ENCODE measurements around the gene PTGES. TPM values are rescaled to one million over a fixed set of nuclear protein-coding genes. Genes with fewer than 3 reads are reported as not detected.
"Not testable (repeated sequence)": the region's sequence is repeated elsewhere in the genome, so short reads cannot be mapped to it uniquely, and the experiment has no call there.

PTGES gene
- 1 to 10 TPM; 2.6 to 5.1 TPM for total RNA-seq

GRCh38 chr9:129752900-129753729 lies at the start of gene PTGES:
PTGES (minus strand) TSS chr9:129753042; CDS start chr9:129753012, 30 bp downstream.
- DNase-seq, result peak; percentile 78
- no peaks in the 10 kb centered on the region for H3K27me3 ChIP-seq
- H3K4me1 ChIP-seq, result no peaks in the 10 kb centered on the region
- peak within 1 kb of the TSS; percentile 23 for H3K4me3 ChIP-seq
- H3K9me3 ChIP-seq, result no peaks in the 10 kb centered on the region
- intact Hi-C loops (cut with DNase I), result no loop called here
- H3K27ac ChIP-seq, result no peak within 1 kb of the TSS
- no peaks in the 10 kb centered on the region for H3K36me3 ChIP-seq
- no peak for TF ChIP-seq CTCF (IDR thresholded peaks at IDR 0.05)
- H3K9ac ChIP-seq (ENCODE audit: low read depth in 2 of 2, low read length in 2 of 2), result peak within 1 kb of the TSS in 1 of 2 donors; percentile 54

GRCh38 chr9:129801504-129801903 lies 48.7 kb upstream of the PTGES start:
- Histone ChIP-seq H3K4me3 (no peak overlapping the region), H3K36me3 (no peaks in the 10 kb centered on the region), H3K27ac (no peak overlapping the region), H3K4me1 (peaks cover 10% of the 10 kb centered on the region), H3K27me3 (no peaks in the 10 kb centered on the region), H3K9me3 (no peaks in the 10 kb centered on the region), H3K9ac (ENCODE audit: low read depth in 2 of 2, low read length in 2 of 2) (no peak overlapping the region)
- intact Hi-C loops (cut with DNase I), result no loop called here
- TF ChIP-seq CTCF (IDR thresholded peaks at IDR 0.05), result no peak
- no peak for DNase-seq

GRCh38 chr9:129798973-129799372 lies 46.1 kb upstream of the PTGES start:
- H3K4me1 ChIP-seq, result peaks cover 1% of the 10 kb centered on the region

GRCh38 chr9:129796029-129796428 lies 43.2 kb upstream of the PTGES start:
- DNase-seq; H3K4me1 ChIP-seq; H3K9ac ChIP-seq (ENCODE audit: low read depth in 2 of 2, low read length in 2 of 2); H3K36me3 ChIP-seq; H3K4me3 ChIP-seq; H3K27ac ChIP-seq; H3K27me3 ChIP-seq; intact Hi-C loops (cut with DNase I); H3K9me3 ChIP-seq: not testable (repeated sequence)

More at GRCh38 chr9:129798973-129799372, 46.1 kb upstream of the PTGES start:
- no peak for DNase-seq
- no peak overlapping the region for H3K4me3 ChIP-seq
- H3K36me3 ChIP-seq, result no peaks in the 10 kb centered on the region
- H3K27me3 ChIP-seq, result no peaks in the 10 kb centered on the region
- intact Hi-C loops (cut with DNase I), result no loop called here
- TF ChIP-seq CTCF (IDR thresholded peaks at IDR 0.05), result no peak
- no peaks in the 10 kb centered on the region for H3K9me3 ChIP-seq
- no peak overlapping the region for H3K9ac ChIP-seq (ENCODE audit: low read depth in 2 of 2, low read length in 2 of 2)
- no peak overlapping the region for H3K27ac ChIP-seq

- intact Hi-C loops (cut with DNase I), result no loop called here
- Histone ChIP-seq H3K9ac (ENCODE audit: low read depth in 2 of 2, low read length in 2 of 2) (no peak overlapping the region), H3K36me3 (no peaks in the 10 kb centered on the region), H3K9me3 (no peaks in the 10 kb centered on the region), H3K27me3 (no peaks in the 10 kb centered on the region), H3K4me1 (no peaks in the 10 kb centered on the region), H3K4me3 (no peak overlapping the region), H3K27ac (no peak overlapping the region)
- TF ChIP-seq CTCF (IDR thresholded peaks at IDR 0.05), result no peak
- DNase-seq, result no peak
Observed at GRCh38 chr9:129794549-129794948, 41.7 kb upstream of the PTGES start.

- no peak for TF ChIP-seq CTCF (IDR thresholded peaks at IDR 0.05)
- intact Hi-C loops (cut with DNase I), result loop anchor here (5.0 kb wide), 2 partner anchors 649 to 779 kb away; no protein-coding TSS in a partner anchor
- DNase-seq, result no peak
- Histone ChIP-seq H3K9ac (ENCODE audit: low read depth in 2 of 2, low read length in 2 of 2) (no peak overlapping the region), H3K27me3 (no peaks in the 10 kb centered on the region), H3K9me3 (no peaks in the 10 kb centered on the region), H3K36me3 (no peaks in the 10 kb centered on the region), H3K27ac (no peak overlapping the region), H3K4me3 (no peak overlapping the region), H3K4me1 (no peaks in the 10 kb centered on the region)
Observed at GRCh38 chr9:129786481-129786880, 33.6 kb upstream of the PTGES start.

All from colonic mucosa (tissue), 4 donors.